Stimulated activated CD8-positive, alpha-beta memory T cell treated with anti-CD3 and anti-CD28 coated beads, Interleukin-12 subunit alpha, Interleukin-12 subunit beta, amount 100 ng/mL, for 1 hour (primary cell): ENCODE measurements around the gene NEMP1.
A peak's percentile ranks its signal among the peaks of the same experiment; 100 is the strongest.
"Not testable (repeated sequence)": the region's sequence is repeated elsewhere in the genome, so short reads cannot be mapped to it uniquely, and the experiment has no call there.

Source experiments
- DNase-seq: peaks from one replicate; pipeline ENCODE4 v3.0.0-alpha.2; 2020; ENCODE audit warnings: low read depth

Gene NEMP1

DNA sequence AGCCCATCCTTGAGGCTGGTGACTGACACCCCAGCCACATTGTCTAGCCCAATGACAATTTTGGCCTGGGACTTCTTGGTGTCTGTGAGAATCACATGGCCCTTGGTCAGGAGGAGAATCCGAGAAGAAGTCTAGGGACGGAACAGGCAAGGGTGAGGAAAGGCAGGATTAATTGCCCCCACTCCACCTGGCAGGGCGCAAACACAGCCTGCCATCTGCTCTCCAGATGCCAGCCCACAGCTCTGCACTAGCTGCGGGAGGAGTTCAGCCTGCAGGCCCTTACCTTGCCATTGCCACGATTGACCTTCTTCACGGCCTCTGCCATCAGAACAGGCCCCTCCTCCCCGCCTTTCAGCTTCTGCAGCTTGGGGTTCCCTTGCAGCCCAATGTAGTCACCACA, 49.1 kb downstream of the NEMP1 start:
- DNase-seq, result no peak

DNA sequence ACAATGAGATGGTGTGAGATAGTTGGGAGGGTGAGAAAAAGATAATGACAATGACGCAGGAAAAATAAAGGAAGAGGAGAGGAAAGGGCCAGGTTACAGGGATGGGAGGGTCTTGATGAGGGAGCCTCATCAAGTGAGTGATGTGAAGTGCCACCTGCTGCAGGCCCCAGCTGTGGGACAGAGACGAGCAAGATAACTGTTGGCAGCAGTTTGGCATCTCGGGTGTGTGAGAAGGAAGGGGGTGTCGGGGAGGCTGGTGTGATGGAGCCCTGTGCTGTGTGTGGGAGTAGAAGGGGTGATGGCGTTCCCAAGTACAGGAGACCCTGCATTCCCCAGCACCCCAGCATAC, 50.8 kb downstream of the NEMP1 start:
- no peak for DNase-seq

- DNase-seq, result no peak
Observed at GRCh38 chr12:57027011-57027804, 51.4 kb downstream of the NEMP1 start.

- DNase-seq, result no peak
Observed at GRCh38 chr12:57025196-57025595, 53.4 kb downstream of the NEMP1 start.

DNA sequence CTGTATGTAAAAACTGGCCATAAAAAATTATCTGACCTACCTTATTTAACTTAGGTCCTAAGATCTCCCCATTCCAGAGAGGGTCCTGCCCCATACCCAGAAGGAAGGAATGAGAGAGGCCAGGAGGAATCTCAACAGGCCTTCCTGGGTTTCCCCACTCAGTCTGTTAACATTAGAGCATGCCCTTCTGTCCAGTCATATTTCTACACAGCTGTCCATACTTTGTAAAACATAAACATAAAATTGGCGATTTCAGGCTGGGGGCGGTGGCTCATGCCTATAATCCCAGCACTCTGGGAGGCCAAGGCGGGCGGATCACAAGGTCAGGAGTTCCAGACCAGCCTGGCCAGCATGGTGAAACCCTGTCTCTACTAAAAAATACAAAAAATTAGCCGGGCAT, 56.3 kb downstream of the NEMP1 start:
- DNase-seq, result not testable (repeated sequence)

- DNase-seq, result no peak
Observed at GRCh38 chr12:57019983-57020719, 58.4 kb downstream of the NEMP1 start.

DNA sequence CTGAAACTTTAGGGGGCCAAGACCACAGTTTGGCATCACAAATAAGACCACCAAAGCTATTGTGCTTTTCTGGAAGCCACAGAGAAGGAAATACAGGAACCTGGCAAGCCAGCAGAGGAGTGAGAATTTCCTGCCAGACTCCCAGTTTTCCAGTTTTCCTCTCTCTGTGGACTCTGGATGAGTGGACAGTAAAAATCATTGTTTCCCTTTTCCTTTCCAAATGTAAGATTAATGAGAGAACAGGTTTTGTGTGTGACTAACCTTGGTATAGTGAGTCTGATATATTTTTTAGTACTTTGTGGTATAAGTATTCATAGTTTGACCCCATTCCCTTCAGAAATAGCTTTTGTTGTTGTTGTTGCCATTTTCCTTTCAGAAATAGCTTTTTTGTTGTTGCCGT, 59.7 kb downstream of the NEMP1 start:
- no peak for DNase-seq

- DNase-seq, result not testable (repeated sequence)
Observed at GRCh38 chr12:57018353-57018752, 60.2 kb downstream of the NEMP1 start.

- no peak for DNase-seq
Observed at GRCh38 chr12:57016348-57016747, 62.2 kb downstream of the NEMP1 start, which contains the start of gene TAC3. Gene TAC3 (minus strand): TSS chr12:57016529. CDS start chr12:57015797, 732 bp downstream.

DNA sequence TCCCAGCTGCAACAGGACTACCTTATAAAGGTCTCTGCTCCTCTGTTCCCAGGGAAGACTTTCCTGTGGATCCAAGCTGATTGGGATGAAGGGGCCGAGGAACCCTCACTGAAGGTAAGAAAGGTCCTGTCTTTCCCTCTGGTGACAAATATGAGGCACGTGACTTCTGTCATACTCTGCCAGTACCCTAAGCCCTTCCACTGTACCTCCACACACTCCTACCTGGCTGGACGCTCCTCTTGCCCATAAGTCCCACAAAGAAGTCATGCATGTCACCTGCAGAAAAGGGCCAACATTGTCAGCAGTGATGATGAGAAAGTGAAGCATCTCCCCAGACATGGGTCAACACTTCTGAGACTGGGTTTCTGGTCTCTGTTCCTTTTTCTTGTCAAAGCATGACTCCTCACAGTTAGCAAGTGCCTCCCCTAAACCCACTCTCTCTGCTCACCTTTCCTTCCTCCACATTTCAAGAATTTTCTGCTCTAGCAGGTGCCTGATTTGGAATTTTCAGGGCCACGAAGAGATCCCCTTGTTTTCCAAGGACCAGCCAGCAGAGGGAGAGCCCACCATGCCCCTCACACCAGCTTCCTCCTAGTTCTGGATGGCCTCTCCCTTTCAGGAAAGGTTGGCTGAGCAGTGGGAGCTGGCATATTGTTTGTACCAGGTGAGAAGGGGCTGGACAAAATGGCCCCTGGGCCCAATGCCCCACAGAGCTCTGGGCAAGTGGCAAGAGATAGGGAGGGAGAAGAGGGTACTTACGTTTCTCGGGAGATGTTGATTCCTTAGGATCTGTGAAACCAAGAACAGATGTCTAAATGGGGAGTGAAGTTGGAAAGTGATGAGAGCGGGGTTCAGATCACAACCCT, 65.8 kb downstream of the NEMP1 start:
- DNase-seq, result no peak

- no peak for DNase-seq
Observed at GRCh38 chr12:57011438-57012424, 66.9 kb downstream of the NEMP1 start.

DNA sequence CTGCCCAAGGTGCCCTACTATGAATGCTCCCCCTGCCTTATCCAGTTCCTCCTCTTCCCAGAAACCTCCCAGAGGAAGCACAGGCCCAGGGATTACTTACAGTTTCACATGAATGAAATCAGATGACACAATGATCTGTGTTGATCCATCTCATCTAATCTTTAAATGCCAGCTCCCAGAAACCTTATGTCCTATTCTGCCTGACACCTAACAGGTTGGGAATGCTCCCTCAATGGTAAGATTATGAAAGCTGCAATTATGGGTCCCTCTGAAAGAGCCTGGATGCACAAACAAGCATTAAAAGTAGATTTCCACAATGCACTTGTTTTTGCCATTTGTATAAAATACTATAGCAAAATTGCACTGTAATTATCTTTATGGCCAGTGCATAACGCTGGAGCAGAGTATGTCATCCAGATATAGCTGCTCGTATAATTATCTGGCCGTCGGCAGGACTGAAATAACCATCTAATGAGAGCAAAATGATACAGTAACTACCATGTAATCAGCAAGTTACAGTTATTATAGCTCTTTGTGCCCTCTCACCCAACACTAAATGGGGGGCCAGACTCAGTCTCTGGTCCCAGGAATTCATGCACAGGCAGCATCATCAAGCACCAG, 67.9 kb downstream of the NEMP1 start:
- no peak for DNase-seq

- no peak for DNase-seq
Observed at GRCh38 chr12:57009949-57010626, 68.5 kb downstream of the NEMP1 start.

GRCh38 chr12:57008178-57008577, 70.4 kb downstream of the NEMP1 start:
- DNase-seq, result no peak

GRCh38 chr12:57006809-57007475, 71.6 kb downstream of the NEMP1 start:
- DNase-seq, result no peak

- DNase-seq, result peak; percentile 39
Observed at GRCh38 chr12:57005980-57006808, 72.4 kb downstream of the NEMP1 start, which contains the start of gene ZBTB39. Gene ZBTB39 (minus strand): TSS chr12:57006546. CDS start chr12:57004917, 1,629 bp downstream.
